NOMO-1 treated with DMSO at 0.1 percent for 48 hours (cell line): ENCODE measurements around the gene THBD.

ENCODE experiments used
- DNase-seq: peaks from one replicate; lab custom pipeline; 2025; ENCODE audit not compliant: unreplicated experiment; lab: John Stamatoyannopoulos, UW

THBD gene

GRCh38 chr20:23036371-23036770 is 13.1 kb downstream of the THBD start:
- DNase-seq, result no peak

GRCh38 chr20:23035731-23036130 is 13.7 kb downstream of the THBD start:
- no peak for DNase-seq

GRCh38 chr20:23034721-23035671 is 14.5 kb downstream of the THBD start, which contains the start of gene SSTR4:
SSTR4 (plus strand) TSS chr20:23035312; CDS start chr20:23035484, 172 bp downstream.
- no peak for DNase-seq

- no peak for DNase-seq
These were observed 15.6 kb downstream of the THBD start for GRCh38 chr20:23033918-23034317.

GRCh38 chr20:23032750-23033078 is 16.8 kb downstream of the THBD start:
- no peak for DNase-seq

GRCh38 chr20:23032056-23032749 is 17.3 kb downstream of the THBD start:
- no peak for DNase-seq

- no peak for DNase-seq
These were observed 18.1 kb downstream of the THBD start for GRCh38 chr20:23031346-23031745.

- no peak for DNase-seq
These were observed 20.1 kb downstream of the THBD start for GRCh38 chr20:23029324-23029723.

GRCh38 chr20:23028392-23028791 is 21.1 kb downstream of the THBD start:
- DNase-seq, result no peak

GRCh38 chr20:23027721-23028120 is 21.8 kb downstream of the THBD start:
- DNase-seq, result peak; percentile 32

- DNase-seq, result peak; percentile 82
These were observed 24.0 kb downstream of the THBD start for GRCh38 chr20:23025503-23025902.

GRCh38 chr20:23024701-23025100 is 24.8 kb downstream of the THBD start:
- no peak for DNase-seq

- DNase-seq, result no peak
These were observed 25.8 kb downstream of the THBD start for GRCh38 chr20:23023621-23024177.

- DNase-seq, result no peak
These were observed 26.6 kb downstream of the THBD start for GRCh38 chr20:23022849-23023248.

- DNase-seq, result no peak
These were observed 27.5 kb downstream of the THBD start for GRCh38 chr20:23021951-23022350.

- DNase-seq, result no peak
These were observed 27.9 kb downstream of the THBD start for GRCh38 chr20:23021541-23021940.

- DNase-seq, result no peak
These were observed 29.0 kb downstream of the THBD start for GRCh38 chr20:23020230-23021018.

GRCh38 chr20:23019403-23019802 is 30.1 kb downstream of the THBD start:
- no peak for DNase-seq

GRCh38 chr20:23018941-23019340 is 30.5 kb downstream of the THBD start:
- no peak for DNase-seq

GRCh38 chr20:23018432-23018831 is 31.0 kb downstream of the THBD start:
- no peak for DNase-seq

- no peak for DNase-seq
These were observed 32.0 kb downstream of the THBD start for GRCh38 chr20:23017516-23017915.
